Stimulated activated CD4-positive, alpha-beta T cell treated with anti-CD3 and anti-CD28 coated beads, Interleukin-15, amount 100 ng/mL, for 1 hour (primary cell): ENCODE measurements around the gene KLRB1.
"Not testable (repeated sequence)": the region's sequence is repeated elsewhere in the genome, so short reads cannot be mapped to it uniquely, and the experiment has no call there.

ENCODE experiments used
- DNase-seq, 2 donors: peaks; one replicate each; pipeline ENCODE4 v3.0.0-alpha.2; 2020; ENCODE audit warnings: low read depth in 1 of 2, low spot score in 1 of 2

KLRB1 gene

GRCh38 chr12:9607716-9608115, at the start of gene KLRB1:
Gene KLRB1, minus strand, starts transcription at chr12:9607916. Its CDS starts 77 bp downstream, at chr12:9607839.
- DNase-seq, result no peak

GRCh38 chr12:9651265-9651729, 43.6 kb upstream of the KLRB1 start:
- no peak for DNase-seq

DNA sequence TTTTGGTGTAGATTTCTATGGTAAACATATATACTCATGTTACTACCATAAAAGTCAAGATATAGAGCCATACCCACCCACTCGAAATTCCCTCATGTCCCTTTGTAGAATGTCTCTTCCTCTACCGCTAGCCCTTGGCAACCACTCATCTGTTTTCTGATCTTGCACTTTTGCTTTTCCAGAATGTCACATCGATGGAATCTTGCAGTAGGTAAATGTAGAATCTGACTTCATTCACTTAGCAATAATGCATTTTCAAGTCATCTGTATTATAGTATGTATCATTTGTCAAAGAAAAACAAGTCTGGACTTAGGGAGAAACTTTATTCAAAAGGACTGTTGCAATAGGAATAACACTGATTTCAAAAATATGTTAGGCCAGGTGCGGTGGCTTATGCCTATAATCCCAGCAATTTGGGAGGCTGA, 42.4 kb upstream of the KLRB1 start:
- no peak for DNase-seq

DNA sequence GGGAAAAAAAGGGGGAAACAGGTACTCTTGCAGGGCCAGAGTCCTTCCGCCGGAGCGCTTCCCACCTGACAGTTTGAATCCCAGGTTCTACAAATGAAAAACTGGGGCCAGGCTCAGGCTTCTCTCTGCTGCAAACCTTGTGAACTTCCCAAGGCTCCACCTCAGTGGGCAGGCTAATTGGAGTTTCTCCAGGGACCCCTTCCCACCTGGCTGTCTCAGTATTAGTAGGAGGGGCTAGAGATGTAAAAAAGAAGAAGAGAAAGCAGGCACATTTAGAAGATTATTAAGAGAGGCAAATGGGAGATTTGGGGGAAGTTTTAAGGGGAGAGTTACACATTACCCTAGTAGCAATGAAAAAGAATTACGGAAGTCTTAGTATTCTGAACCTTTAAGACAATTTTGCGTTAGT, 41.8 kb upstream of the KLRB1 start:
- no peak for DNase-seq

DNA sequence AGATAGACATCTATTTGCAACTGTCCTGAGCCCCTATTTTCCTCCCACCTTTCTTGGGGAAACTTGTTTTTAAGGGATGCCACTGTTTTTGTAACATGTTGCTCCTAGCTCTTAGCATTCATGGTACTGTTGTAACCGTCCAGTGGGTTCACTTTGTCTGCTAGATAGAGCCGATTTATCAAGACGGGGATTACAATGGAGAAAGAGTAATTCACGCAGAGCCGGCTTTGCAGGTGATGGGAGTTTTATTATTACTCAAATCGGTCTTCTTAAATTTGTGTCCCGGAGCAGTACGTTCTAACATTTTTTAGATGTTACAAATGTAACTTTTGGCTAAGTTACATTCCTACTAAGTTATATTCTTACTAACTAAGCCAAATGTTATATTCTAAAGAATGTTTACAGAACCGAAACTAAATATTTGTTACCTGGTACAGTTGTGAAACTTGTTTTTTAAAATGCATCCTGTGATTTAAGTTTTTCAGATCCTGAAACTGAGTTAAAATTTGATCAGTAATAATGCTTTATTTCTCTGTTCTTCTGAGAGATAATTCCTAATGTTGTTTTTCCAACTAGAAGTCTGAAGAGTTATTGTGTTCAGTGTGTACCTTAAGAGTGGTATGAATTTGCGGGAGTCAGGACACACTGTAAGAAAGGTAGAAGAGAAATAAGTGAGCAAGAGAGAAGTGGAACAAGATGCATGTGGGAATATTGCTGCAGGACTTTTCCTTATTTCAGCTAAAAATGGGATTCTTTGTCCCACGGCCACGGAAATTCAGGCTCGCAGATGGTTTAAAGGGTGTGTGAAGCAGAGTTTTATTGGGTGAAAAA, 41.2 kb upstream of the KLRB1 start:
- no peak for DNase-seq

DNA sequence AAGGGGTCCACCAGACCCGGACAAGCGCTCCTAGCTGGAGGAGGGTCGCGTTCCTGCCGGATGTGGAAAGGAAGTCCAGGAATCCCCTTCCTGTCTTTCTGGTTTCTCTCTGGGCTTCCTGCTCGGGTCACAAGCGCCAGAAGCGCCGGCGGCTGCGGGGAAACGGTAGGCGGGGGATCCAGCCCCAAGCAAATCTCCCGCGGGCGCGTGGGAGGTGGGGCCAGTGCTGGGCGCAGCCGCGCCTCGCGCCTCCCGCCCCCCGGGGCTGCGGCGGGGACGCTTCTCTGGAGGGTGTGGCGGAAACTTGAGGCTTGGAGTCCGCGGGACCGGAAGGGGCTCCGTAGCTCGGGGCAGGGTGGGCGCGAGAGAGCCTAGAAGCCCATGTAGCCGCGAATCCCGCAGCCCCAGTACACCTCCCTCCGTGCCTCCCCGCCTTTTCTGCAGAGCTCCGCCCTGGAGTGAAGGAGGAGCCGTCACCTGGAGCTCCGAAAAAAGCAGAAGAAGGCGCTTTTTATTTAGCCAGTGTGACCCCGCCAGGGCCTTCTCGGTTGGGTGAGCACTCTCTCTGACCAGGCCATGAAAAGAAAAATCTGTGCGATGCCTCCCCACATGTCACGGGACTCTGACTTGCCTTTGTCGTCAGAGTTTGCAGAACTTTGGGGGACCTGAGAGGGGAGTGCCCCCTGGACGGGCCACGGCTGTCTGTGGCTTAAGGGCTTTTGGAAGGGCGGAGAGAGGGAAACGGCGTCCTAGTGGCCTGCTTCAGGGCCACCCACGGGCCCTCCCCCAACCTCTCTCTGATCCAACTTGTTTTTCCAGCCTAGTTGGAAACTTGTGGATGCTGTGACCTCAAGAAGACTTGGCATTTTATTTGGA, 40.3 kb upstream of the KLRB1 start:
- peak; percentile 69 to 82 for DNase-seq

DNA sequence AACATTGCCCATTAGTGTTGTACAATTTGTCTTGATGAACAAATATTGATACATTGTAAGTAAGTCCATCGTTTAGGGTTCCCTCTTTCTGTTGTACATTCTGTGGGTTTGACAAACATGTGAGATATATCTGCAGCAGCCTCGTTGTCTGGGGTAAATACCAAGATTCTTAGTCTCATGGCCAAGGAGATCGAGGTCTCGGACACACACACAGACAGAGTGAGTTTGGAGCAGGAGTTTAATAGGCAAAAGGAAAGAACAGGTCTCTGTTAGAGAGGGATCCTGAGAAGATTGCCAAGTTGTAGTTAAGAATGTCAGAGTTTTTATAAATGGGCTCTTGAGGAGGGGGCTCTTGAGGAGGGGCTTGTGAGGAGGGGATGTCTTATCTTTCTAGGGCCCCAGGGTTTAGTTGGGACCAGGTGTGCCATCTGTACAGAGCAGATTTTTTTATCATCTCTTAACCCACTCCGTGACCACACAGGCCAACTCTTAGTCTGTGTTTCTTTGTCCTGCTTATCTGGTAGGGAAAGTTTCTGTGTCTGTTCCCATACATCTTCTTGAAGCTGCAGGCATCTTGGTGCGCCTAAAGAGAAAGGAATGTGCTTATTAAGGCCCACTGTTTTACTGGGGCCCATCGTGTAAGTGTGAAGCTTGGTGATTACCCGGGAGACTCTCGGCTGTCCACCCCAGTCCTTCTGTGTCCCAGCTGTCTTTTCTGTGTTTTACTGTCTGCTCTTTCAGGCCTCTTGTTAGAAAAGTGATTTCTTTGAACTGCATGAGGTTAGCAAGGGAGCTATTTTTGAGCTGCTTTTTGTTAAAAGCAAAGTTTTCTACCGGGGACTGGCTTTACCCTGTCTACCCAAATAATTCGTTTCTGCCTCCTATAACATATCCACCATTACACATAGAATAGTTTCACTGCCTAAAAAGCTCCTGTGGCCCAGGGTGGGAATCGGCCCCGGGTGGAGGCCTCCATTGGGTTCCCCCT, 39.4 kb upstream of the KLRB1 start:
- DNase-seq, result no peak

GRCh38 chr12:9644985-9645551, 37.4 kb upstream of the KLRB1 start:
- not testable (repeated sequence) for DNase-seq

- DNase-seq, result no peak
These were observed 35.5 kb upstream of the KLRB1 start for GRCh38 chr12:9643266-9643660.

- no peak for DNase-seq
These were observed 35.0 kb upstream of the KLRB1 start for GRCh38 chr12:9642606-9643265.

- DNase-seq, result no peak
These were observed 32.3 kb upstream of the KLRB1 start for GRCh38 chr12:9640024-9640423.

- no peak for DNase-seq
These were observed 29.1 kb upstream of the KLRB1 start for GRCh38 chr12:9636851-9637206.

DNA sequence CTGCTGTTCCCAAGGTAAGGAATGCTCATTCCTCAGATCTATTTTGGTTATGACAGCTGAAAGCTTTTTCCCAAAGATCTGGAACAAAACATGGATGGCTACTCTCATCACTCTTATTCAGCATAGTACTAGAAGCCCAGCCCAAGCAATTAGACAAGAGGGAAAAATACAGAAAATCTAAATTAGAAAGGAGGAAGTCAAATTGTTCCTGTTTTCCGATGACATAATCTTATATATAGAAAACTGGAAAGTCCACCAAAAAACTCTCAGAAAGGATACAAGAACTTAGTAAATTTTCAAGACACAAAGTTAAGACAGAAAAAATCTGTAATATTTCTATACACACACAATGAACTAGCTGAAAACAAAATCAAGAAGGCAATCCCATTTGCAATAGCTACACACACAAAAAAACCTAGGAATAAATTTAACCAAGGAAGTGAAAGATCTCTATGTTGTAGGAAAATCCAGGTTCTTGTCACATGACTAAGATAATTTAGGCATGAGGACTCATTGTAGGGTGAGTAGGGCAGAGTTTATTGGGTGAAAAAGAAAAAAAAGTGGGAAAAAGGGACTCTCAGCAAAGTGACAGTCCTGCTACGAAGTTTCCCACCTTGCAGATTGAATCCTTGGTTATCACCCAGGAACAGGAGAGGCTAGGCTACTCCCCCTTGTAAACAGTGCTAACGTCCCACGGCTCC, 28.6 kb upstream of the KLRB1 start:
- no peak for DNase-seq

- no peak for DNase-seq
These were observed 27.4 kb upstream of the KLRB1 start for GRCh38 chr12:9634969-9635754.

- DNase-seq, result peak; percentile 39 to 51
These were observed 26.6 kb upstream of the KLRB1 start for GRCh38 chr12:9634177-9634803.

DNA sequence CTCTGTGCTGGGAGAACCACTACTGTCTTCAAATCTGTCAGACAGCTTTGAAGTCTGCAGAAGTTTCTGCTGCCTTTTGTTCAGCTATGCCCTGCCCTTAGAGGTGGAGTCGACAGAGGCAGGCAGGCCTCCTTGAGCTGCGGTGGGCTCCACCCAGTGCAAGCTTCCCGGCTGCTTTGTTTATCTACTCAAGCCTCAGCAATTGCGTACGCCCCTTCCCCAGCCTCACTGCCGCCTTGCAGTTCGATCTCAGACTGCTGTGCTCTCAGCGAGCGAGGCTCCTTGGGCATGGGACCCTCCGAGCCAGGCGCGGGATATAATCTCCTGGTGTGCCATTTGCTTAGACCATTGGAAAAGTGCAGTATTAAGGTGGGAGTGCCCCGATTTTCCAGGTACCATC, 25.1 kb upstream of the KLRB1 start:
- no peak for DNase-seq

DNA sequence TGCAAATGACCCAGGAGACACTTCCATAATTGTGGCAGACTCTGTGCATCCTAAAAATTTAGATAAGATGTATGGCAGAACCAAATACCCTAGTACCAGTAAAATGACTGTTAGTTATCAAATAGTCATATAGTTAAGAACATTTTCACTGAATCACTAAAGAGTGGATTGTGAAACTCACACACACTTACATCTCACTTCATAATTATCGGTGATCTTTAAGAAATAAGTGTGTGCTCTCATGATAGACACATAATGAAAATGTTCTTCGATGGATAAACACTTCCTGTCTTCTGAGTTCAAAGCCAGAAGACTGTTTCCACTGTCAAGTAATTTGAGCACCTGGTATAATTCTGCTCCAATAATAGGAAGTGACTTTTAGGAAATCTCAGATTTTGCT, 19.1 kb upstream of the KLRB1 start:
- DNase-seq, result no peak

GRCh38 chr12:9626291-9626690, 18.6 kb upstream of the KLRB1 start:
- DNase-seq, result no peak
